Measurements from ENCODE around the gene EPB41L4B.

Gene EPB41L4B

GRCh38 chr9:109242741-109243140, 78.1 kb downstream of the EPB41L4B start:
- H3K4me3 ChIP-seq (ENCODE audit: low read length), result no peak overlapping the region
- no peak for TF ChIP-seq CTCF (IDR thresholded peaks at IDR 0.05; ENCODE audit: insufficient read depth, low read depth, low read length, missing control alignments)
- no peak for DNase-seq (ENCODE audit: low read depth)

- no peak for DNase-seq (ENCODE audit: low read depth)
- no peak overlapping the region for H3K4me3 ChIP-seq (ENCODE audit: low read length)
- no peak for TF ChIP-seq CTCF (IDR thresholded peaks at IDR 0.05; ENCODE audit: insufficient read depth, low read depth, low read length, missing control alignments)
These were observed 78.8 kb downstream of the EPB41L4B start for GRCh38 chr9:109242014-109242413.

GRCh38 chr9:109241207-109241606, 79.7 kb downstream of the EPB41L4B start:
- no peak for TF ChIP-seq CTCF (IDR thresholded peaks at IDR 0.05; ENCODE audit: insufficient read depth, low read depth, low read length, missing control alignments)

GRCh38 chr9:109239240-109239639, 81.6 kb downstream of the EPB41L4B start:
- DNase-seq (ENCODE audit: low read depth), result no peak
- TF ChIP-seq CTCF (IDR thresholded peaks at IDR 0.05; ENCODE audit: insufficient read depth, low read depth, low read length, missing control alignments), result no peak
- H3K4me3 ChIP-seq (ENCODE audit: low read length), result no peak overlapping the region

More at GRCh38 chr9:109241207-109241606, 79.7 kb downstream of the EPB41L4B start:
- no peak overlapping the region for H3K4me3 ChIP-seq (ENCODE audit: low read length)
- no peak for DNase-seq (ENCODE audit: low read depth)

- peak; percentile 79 for DNase-seq (ENCODE audit: low read depth)
- TF ChIP-seq CTCF (IDR thresholded peaks at IDR 0.05; ENCODE audit: insufficient read depth, low read depth, low read length, missing control alignments), result no peak
- no peak overlapping the region for H3K4me3 ChIP-seq (ENCODE audit: low read length)
These were observed 82.2 kb downstream of the EPB41L4B start for GRCh38 chr9:109238655-109239054.

- no peak overlapping the region for H3K4me3 ChIP-seq (ENCODE audit: low read length)
- no peak for DNase-seq (ENCODE audit: low read depth)
- no peak for TF ChIP-seq CTCF (IDR thresholded peaks at IDR 0.05; ENCODE audit: insufficient read depth, low read depth, low read length, missing control alignments)
These were observed 82.7 kb downstream of the EPB41L4B start for GRCh38 chr9:109238125-109238524.

GRCh38 chr9:109232449-109233237, 88.2 kb downstream of the EPB41L4B start:
- DNase-seq (ENCODE audit: low read depth), result peak; percentile 94
- TF ChIP-seq CTCF (IDR thresholded peaks at IDR 0.05; ENCODE audit: insufficient read depth, low read depth, low read length, missing control alignments), result no peak
- H3K4me3 ChIP-seq (ENCODE audit: low read length), result no peak overlapping the region

Measured in epithelial cell of esophagus (primary cell).